HepG2 (cell line): ENCODE results near the gene KIAA0408.

Experiments
- GABPA ChIP-seq, 2 experiments: IDR thresholded peaks; 2 replicates each; pipeline ENCODE4 v1.6.1; 2011 to 2016; ENCODE audit warnings: low read depth in 2 of 2, low read length in 1 of 2, missing biosample characterization in 1 of 2, missing genetic modification characterization in 1 of 2
- JDP2 ChIP-seq: sonication (generic); formaldehyde crosslinking; IDR thresholded peaks from 2 replicates; pipeline ENCODE4 v1.8.1; 2022; ENCODE audit warnings: missing genetic modification reagents, borderline replicate concordance
- KAT2B ChIP-seq: fragments of 150-350 bp; IDR thresholded peaks from 2 replicates; pipeline ENCODE4 v1.6.1; 2014; ENCODE audit warnings: low read depth, low read length, borderline replicate concordance
- KDM5B ChIP-seq: sonication (generic); formaldehyde crosslinking; IDR thresholded peaks from 2 replicates; pipeline ENCODE4 v1.4.0; 2020; ENCODE audit warnings: missing genetic modification reagents, mild to moderate bottlenecking, borderline replicate concordance
- NR1H2 ChIP-seq: sonication (generic); formaldehyde crosslinking; IDR thresholded peaks from 2 replicates; pipeline ENCODE4 v1.8.1; 2022; ENCODE audit warnings: low read depth, missing genetic modification reagents, borderline replicate concordance
- NR3C1 ChIP-seq: sonication (generic); formaldehyde crosslinking; IDR thresholded peaks from 2 replicates; pipeline ENCODE4 v1.4.0; 2020; ENCODE audit warnings: missing genetic modification reagents
- POLR2A ChIP-seq, 2 experiments: IDR thresholded peaks; 2 replicates each; pipeline ENCODE4 v1.6.1; 2011; ENCODE audit warnings: low read depth in 2 of 2, low read length in 2 of 2, mild to moderate bottlenecking in 1 of 2, moderate library complexity in 1 of 2; ENCODE audit not compliant: insufficient read depth in 1 of 2
- RELA ChIP-seq: sonication (generic); formaldehyde crosslinking; IDR thresholded peaks from 2 replicates; pipeline ENCODE4 v1.4.0; 2020; ENCODE audit warnings: missing genetic modification reagents
- ZBTB7A ChIP-seq: sonication (generic); formaldehyde crosslinking; IDR thresholded peaks from 2 replicates; pipeline ENCODE4 v1.8.0; 2022; ENCODE audit warnings: mild to moderate bottlenecking, missing genetic modification reagents
- ZFY ChIP-seq: sonication (generic); formaldehyde crosslinking; IDR thresholded peaks from 2 replicates; pipeline ENCODE4 v1.4.0; 2020; ENCODE audit warnings: missing genetic modification reagents
- ZMYM4 ChIP-seq: sonication (generic); formaldehyde crosslinking; IDR thresholded peaks from 2 replicates; pipeline ENCODE4 v1.8.1; 2023; ENCODE audit warnings: mild to moderate bottlenecking, missing genetic modification reagents
- TF ChIP-seq, protein P1 (sequence below): sonication (generic); formaldehyde crosslinking; IDR thresholded peaks from 2 replicates; pipeline ENCODE4 v1.4.0; 2020; ENCODE audit warnings: missing genetic modification reagents

DNA sequence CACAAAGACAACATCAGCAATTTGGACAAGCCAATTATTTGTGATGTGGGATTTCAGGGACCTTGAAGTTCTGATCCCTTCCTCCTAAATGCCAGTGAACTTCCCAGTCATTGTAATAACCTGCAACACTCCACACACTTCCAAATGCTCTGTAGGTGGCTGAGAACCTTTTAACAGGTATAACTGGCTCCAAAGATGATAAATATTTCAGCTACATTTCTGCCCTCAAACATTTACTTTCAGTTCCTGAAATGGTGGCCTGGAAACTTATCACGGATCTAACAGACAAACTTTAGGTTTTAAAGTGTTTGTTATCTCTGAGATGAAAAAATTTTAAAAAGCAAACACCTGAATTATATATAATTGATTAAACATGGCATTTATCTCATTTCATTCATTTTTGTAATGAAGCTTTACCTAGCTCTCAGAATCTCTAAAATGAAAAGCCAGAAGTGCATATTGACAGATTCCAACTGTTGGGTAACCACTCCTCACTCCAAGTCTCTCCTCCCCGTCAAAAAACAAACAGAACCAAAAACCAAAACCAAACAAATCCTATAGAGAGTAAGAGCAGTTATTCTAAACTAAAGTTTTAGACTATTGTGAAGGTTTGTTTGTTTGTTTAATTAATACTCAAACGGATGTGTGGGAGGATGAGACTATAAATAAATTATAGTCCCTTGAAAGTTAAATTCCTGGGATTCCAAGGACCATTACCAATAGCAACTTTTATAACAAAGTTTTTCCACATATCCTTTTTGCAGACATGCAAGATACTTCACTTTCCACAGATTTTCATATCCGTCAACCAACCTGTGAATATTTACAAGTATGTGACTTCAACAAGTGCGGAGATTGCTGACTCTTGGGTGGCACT, 12.4 kb upstream of the KIAA0408 start:
- TF ChIP-seq GABPA (IDR thresholded peaks at IDR 0.05; ENCODE audit: low read depth, low read length) (no peak), GABPA (CRISPR knock-in tag; IDR thresholded peaks at IDR 0.05; ENCODE audit: low read depth) (no peak), ZFY (no peak), POLR2A (IDR thresholded peaks at IDR 0.05; ENCODE audit: insufficient read depth in 1 of 2, low read depth in 2 of 2, low read length in 2 of 2) (no peak), KDM5B (CRISPR knock-in tag) (no peak), ZBTB7A (CRISPR knock-in tag) (no peak), RELA (CRISPR knock-in tag) (no peak), NR3C1 (CRISPR knock-in tag) (no peak), KAT2B (no peak), ZMYM4 (CRISPR knock-in tag) (no peak), JDP2 (no peak), NR1H2 (CRISPR knock-in tag) (no peak)
- TF ChIP-seq, protein P1, sequence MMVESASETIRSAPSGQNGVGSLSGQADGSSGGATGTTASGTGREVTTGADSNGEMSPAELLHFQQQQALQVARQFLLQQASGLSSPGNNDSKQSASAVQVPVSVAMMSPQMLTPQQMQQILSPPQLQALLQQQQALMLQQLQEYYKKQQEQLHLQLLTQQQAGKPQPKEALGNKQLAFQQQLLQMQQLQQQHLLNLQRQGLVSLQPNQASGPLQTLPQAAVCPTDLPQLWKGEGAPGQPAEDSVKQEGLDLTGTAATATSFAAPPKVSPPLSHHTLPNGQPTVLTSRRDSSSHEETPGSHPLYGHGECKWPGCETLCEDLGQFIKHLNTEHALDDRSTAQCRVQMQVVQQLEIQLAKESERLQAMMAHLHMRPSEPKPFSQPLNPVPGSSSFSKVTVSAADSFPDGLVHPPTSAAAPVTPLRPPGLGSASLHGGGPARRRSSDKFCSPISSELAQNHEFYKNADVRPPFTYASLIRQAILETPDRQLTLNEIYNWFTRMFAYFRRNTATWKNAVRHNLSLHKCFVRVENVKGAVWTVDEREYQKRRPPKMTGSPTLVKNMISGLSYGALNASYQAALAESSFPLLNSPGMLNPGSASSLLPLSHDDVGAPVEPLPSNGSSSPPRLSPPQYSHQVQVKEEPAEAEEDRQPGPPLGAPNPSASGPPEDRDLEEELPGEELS (CRISPR knock-in tag): no peak
